Astrocyte (in vitro differentiated cells and primary cell): ENCODE measurements around the gene RAD21L1. TPM values are rescaled to one million over a fixed set of nuclear protein-coding genes. Genes with fewer than 3 reads are reported as not detected.

ENCODE experiments used
- DNase-seq: peaks from one replicate; pipeline ENCODE4 v3.0.0-alpha.2; 2010; ENCODE audit warnings: low read depth
- FAIRE-seq: peaks from 2 replicates; lab custom pipeline; 2011; peaks lifted over from hg19 to GRCh38; lab: Jason Lieb, UNC
- H2AFZ ChIP-seq: 2 replicates; pipeline ENCODE4 v1.6.0; 2012; ENCODE audit warnings: low read depth, low read length, inconsistent platforms
- H3K27ac ChIP-seq: 2 replicates; pipeline ENCODE4 v1.5.1; 2011; ENCODE audit warnings: low read depth, low read length, inconsistent platforms
- H3K27me3 ChIP-seq: 2 replicates; pipeline ENCODE4 v1.6.0; 2011; ENCODE audit warnings: low read length, inconsistent platforms; ENCODE audit not compliant: insufficient read depth
- H3K36me3 ChIP-seq: 2 replicates; pipeline ENCODE4 v1.5.1; 2011; ENCODE audit warnings: low read length, inconsistent platforms; ENCODE audit not compliant: insufficient read depth
- H3K4me1 ChIP-seq: 2 replicates; pipeline ENCODE4 v1.5.1; 2011; ENCODE audit warnings: low read length, inconsistent platforms; ENCODE audit not compliant: insufficient read depth
- H3K4me2 ChIP-seq: 2 replicates; pipeline ENCODE4 v1.6.0; 2012; ENCODE audit warnings: low read length, inconsistent platforms
- H3K4me3 ChIP-seq: 2 replicates; pipeline ENCODE4 v1.5.1; 2011; ENCODE audit warnings: low read depth, mild to moderate bottlenecking, low read length, inconsistent platforms; ENCODE audit not compliant: insufficient read depth
- H3K79me2 ChIP-seq: 2 replicates; pipeline ENCODE4 v1.6.0; 2012; ENCODE audit warnings: mild to moderate bottlenecking, low read length, inconsistent platforms; ENCODE audit not compliant: insufficient read depth
- H3K9ac ChIP-seq: 2 replicates; pipeline ENCODE4 v1.6.0; 2012; ENCODE audit warnings: mild to moderate bottlenecking, low read length, inconsistent platforms
- H3K9me3 ChIP-seq: 2 replicates; pipeline ENCODE4 v1.5.1; 2012; ENCODE audit warnings: low read depth, mild to moderate bottlenecking, low read length, inconsistent platforms; ENCODE audit not compliant: insufficient read depth
- H4K20me1 ChIP-seq: 2 replicates; pipeline ENCODE4 v1.6.0; 2012; ENCODE audit warnings: low read length, inconsistent platforms; ENCODE audit not compliant: insufficient read depth
- H3K27ac Mint-ChIP-seq: one replicate; pipeline ENCODE4 v1.8.0; 2021; ENCODE audit warnings: mild to moderate bottlenecking, mixed read lengths; ENCODE audit not compliant: unreplicated experiment
- H3K27me3 Mint-ChIP-seq: one replicate; pipeline ENCODE4 v1.8.0; 2021; ENCODE audit warnings: low read depth, mixed read lengths; ENCODE audit not compliant: unreplicated experiment
- H3K36me3 Mint-ChIP-seq: one replicate; pipeline ENCODE4 v1.8.0; 2021; ENCODE audit warnings: low read depth, mixed read lengths; ENCODE audit not compliant: unreplicated experiment
- H3K4me1 Mint-ChIP-seq: one replicate; pipeline ENCODE4 v1.8.0; 2021; ENCODE audit warnings: low read depth, mixed read lengths; ENCODE audit not compliant: unreplicated experiment
- H3K4me3 Mint-ChIP-seq: one replicate; pipeline ENCODE4 v1.8.0; 2021; ENCODE audit warnings: mild to moderate bottlenecking, moderate library complexity, mixed read lengths; ENCODE audit not compliant: unreplicated experiment
- H3K9me3 Mint-ChIP-seq: one replicate; pipeline ENCODE4 v1.8.0; 2021; ENCODE audit warnings: mild to moderate bottlenecking, mixed read lengths; ENCODE audit not compliant: unreplicated experiment
- EZH2 ChIP-seq: IDR thresholded peaks from 2 replicates; pipeline ENCODE4 v1.6.1; 2012; ENCODE audit warnings: mild to moderate bottlenecking, low read length, inconsistent platforms; ENCODE audit not compliant: insufficient read depth
- total RNA-seq: library from RNA; stranded (reverse); gene quantifications from 2 replicates; pipeline ENCODE4 v1.2.1, GENCODE V29; 2021
- TF ChIP-seq, protein P1 (sequence below): IDR thresholded peaks from 2 replicates; pipeline ENCODE4 v1.5.1; 2011; ENCODE audit warnings: low read depth, mild to moderate bottlenecking, inconsistent platforms, low read length, moderate library complexity; ENCODE audit not compliant: insufficient read depth

Gene RAD21L1
- total RNA-seq, 1 donor from 2014 or later = not detected

DNA sequence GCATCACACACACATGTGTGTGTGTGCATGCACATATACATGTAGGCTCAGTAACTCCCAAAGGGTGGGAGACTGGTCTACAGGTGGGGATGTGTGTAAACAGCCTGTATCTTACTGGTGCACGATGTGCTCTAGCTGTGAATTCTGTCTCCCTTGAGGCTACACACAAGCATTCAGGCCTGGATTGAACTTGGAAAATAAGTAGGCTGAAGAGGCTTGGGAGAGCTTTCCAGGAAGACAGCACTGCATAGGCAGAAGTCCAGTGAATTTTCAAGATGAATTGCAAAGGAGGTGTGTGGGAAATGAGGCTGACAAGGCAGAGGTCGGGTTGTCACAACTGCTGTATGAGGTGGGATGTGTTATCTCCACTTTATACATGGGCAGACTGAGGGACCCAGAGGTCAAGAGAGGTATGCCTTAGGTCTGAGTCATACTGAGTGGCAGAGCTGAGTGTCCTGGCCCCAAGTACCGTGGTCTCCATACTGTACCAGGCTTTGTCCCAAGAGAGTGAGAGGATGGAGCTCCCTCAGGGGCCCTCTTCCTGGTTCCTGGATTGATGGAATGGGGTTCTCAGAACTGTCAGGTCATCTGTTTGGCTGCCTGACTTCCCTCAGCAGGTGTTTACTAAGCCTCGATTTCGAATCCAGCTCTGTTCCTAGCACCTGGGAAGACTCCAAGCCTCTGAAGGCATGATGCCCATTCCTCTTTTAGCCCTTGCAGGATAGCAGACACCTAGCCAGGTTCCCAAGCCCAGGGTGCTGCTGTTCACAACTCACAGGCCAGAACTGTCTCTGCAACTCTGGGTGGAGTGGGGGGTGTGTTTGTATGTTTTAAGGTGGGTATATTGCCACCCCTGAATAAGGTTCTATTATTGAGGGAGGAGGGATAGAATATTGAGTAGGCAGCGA, 54.6 kb downstream of the RAD21L1 start:
- H3K4me3 ChIP-seq = no peak overlapping the region
- Mint-ChIP-seq H3K36me3 (no peaks in the 10 kb centered on the region), H3K27ac (no peak overlapping the region), H3K4me1 (peaks cover 5% of the 10 kb centered on the region), H3K27me3 (peaks cover 4% of the 10 kb centered on the region), H3K4me3 (no peak overlapping the region), H3K9me3 (no peaks in the 10 kb centered on the region)
- peaks cover 20% of the 10 kb centered on the region for H4K20me1 ChIP-seq
- H3K4me1 ChIP-seq = no peaks in the 10 kb centered on the region
- no peaks in the 10 kb centered on the region for H3K36me3 ChIP-seq
- no peak overlapping the region for H3K27ac ChIP-seq
- TF ChIP-seq EZH2 = no peak
- TF ChIP-seq, protein P1, sequence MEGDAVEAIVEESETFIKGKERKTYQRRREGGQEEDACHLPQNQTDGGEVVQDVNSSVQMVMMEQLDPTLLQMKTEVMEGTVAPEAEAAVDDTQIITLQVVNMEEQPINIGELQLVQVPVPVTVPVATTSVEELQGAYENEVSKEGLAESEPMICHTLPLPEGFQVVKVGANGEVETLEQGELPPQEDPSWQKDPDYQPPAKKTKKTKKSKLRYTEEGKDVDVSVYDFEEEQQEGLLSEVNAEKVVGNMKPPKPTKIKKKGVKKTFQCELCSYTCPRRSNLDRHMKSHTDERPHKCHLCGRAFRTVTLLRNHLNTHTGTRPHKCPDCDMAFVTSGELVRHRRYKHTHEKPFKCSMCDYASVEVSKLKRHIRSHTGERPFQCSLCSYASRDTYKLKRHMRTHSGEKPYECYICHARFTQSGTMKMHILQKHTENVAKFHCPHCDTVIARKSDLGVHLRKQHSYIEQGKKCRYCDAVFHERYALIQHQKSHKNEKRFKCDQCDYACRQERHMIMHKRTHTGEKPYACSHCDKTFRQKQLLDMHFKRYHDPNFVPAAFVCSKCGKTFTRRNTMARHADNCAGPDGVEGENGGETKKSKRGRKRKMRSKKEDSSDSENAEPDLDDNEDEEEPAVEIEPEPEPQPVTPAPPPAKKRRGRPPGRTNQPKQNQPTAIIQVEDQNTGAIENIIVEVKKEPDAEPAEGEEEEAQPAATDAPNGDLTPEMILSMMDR = no peak
- no peak overlapping the region for H3K4me2 ChIP-seq
- DNase-seq (no peak), FAIRE-seq (no peak)
- H2AFZ ChIP-seq = no peak overlapping the region
- no peaks in the 10 kb centered on the region for H3K9me3 ChIP-seq
- H3K9ac ChIP-seq = no peak overlapping the region
- H3K27me3 ChIP-seq = no peaks in the 10 kb centered on the region
- H3K79me2 ChIP-seq = no peaks in the 10 kb centered on the region

DNA sequence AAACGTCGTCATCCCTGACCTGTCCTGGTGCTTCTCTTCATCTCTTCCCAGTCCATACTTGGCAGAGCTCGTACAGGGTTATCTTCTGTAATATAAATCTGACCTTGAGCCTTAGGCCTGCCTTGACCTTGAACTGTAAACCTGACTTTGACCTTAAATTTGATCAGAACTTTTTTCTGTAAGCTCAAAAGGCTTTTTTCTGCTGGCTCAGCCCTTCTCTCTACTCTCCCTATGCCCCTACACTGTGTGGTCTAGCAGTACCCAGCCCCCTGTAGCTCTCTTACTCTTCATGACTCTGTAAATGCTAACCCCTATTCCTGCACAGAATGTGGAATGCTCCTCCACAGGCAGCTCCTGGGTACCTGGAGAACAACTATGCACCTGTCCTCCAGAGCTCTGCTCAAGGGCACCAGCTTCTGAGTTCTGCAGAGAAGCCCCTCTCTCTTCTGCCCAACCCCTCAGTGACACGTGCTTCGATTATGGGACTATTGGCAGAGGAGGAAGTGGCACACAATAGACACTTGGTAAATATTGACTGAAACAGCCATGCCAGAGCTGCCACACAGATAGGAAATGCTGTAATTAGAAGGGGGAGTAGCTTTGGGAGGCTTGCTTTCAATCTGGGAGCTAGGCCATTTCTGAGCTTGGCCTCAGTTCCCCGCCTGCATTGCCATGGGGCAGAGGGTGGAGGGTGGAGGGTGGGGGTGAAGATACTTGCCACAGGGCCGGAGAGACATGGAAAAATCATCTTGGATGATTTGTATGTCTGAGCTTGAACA, 55.6 kb downstream of the RAD21L1 start:
- Histone ChIP-seq H3K9me3 (no peaks in the 10 kb centered on the region), H3K36me3 (no peaks in the 10 kb centered on the region), H3K27ac (no peak overlapping the region), H3K4me2 (no peak overlapping the region), H3K4me1 (no peaks in the 10 kb centered on the region), H4K20me1 (peaks cover 20% of the 10 kb centered on the region), H3K27me3 (no peaks in the 10 kb centered on the region), H3K79me2 (no peaks in the 10 kb centered on the region), H3K9ac (no peak overlapping the region), H2AFZ (no peak overlapping the region), H3K4me3 (no peak overlapping the region)
- H3K27me3 Mint-ChIP-seq = peaks cover 4% of the 10 kb centered on the region
- FAIRE-seq (no peak), DNase-seq (no peak)
- no peaks in the 10 kb centered on the region for H3K9me3 Mint-ChIP-seq
- TF ChIP-seq, protein P1 = no peak
- TF ChIP-seq EZH2 = no peak
- no peak overlapping the region for H3K27ac Mint-ChIP-seq
- H3K4me3 Mint-ChIP-seq = no peak overlapping the region
- H3K36me3 Mint-ChIP-seq = no peaks in the 10 kb centered on the region
- peaks cover 5% of the 10 kb centered on the region for H3K4me1 Mint-ChIP-seq
